ENCODE results near the gene PTTG1IP2.

- TF ChIP-seq CTCF (IDR thresholded peaks at IDR 0.05) = no peak
- no peak for TF ChIP-seq POLR2A (IDR thresholded peaks at IDR 0.05)
Observed at GRCh38 chr7:90532231-90532929, 62.9 kb downstream of the PTTG1IP2 start.
